Measurements from ENCODE around the gene PHYKPL.

- TF ChIP-seq POLR2AphosphoS5 (IDR thresholded peaks at IDR 0.05; ENCODE audit: borderline replicate concordance, low read depth, low read length) (peak; percentile 14), EZH2 (IDR thresholded peaks at IDR 0.05) (no peak)
Measured at GRCh38 chr5:178211095-178212048, 21.2 kb downstream of the PHYKPL start.

Measured in SK-N-MC (cell line).